GM10248 (cell line): ENCODE measurements around the gene ABCC4.

ENCODE experiments used
- CTCF ChIA-PET: fragments of 300-600 bp; sonication (Branson Sonifier 250); formaldehyde crosslinking; extraction: SDS; loops from one replicate; lab custom pipeline; 2021; ENCODE audit warnings: antibody characterized with exemption; lab: Yijun Ruan, JAX
- POLR2A ChIA-PET: fragments of 350-650 bp; sonication (Branson Sonifier 250); formaldehyde crosslinking; extraction: SDS; loops from one replicate; lab custom pipeline; 2020; ENCODE audit warnings: antibody characterized with exemption; lab: Yijun Ruan, JAX
- DNase-seq: peaks from one replicate; pipeline ENCODE4 v3.0.0; 2012; ENCODE audit errors: extremely low spot score
- TF ChIP-seq, protein P1 (sequence below): IDR thresholded peaks from 2 replicates; pipeline ENCODE4 v1.5.1; 2012; ENCODE audit warnings: mild to moderate bottlenecking, low read depth; ENCODE audit errors: extremely low read depth, missing control alignments, control extremely low read depth

Gene ABCC4

DNA sequence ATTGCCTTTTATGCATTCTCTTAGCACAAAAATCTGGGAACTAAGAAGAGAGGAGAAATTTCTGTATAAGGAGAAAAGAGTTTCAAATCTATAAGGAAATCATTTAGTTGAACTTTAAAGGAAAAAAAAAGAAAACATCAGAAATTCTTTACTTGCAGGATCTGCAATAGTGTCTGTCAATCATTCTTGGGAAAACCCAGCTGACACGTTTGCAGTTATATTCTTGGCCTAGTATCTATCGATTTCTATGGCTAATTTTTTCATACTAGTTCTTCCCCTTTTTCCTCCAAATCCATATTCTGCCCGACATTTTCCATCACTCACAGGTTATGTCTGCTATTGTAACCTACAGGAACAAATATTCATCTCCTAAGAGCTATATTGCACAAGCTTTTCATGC lies 160.7 kb downstream of the ABCC4 start:
- ChIA-PET POLR2A (no interaction called here), CTCF (interaction anchor here (1.5 to 2.2 kb wide), 2 partner anchors 10 to 49 kb away, joined by 4 to 6 read pairs; no protein-coding TSS in a partner anchor)
- no peak for DNase-seq

DNA sequence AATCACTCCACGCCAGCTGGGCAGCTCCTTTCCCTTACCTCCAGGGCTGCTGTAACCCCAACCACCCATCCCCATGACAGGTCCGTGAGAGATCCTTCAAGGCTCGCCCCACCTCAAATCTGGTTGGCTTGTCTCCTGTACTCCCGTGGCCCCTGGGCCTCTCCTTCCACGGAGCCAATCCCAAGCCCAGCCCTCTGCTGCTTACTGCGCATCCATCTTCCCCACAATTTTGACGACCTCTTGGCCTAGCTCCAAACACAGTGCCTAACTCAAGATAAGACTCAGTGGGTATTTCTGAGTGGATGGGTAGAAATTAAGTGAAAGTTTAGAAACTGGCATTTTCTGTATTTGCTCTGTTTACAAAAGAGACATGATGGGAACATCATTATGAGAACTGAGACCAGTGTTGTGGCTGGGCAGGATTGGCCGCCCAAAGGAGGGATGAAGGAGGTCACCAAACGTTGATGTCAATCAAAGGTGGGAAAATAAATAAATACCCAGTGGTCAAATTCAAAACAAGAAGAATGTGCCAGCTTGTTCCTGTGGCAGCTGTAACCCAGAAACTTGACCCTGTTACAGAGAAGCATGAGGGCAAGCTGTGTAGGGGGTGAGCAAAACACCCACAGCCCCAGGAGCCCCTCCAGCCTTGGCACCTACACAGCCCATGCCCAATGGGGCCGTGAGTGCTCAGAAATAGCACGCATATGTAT lies 162.2 kb downstream of the ABCC4 start:
- ChIA-PET POLR2A (no interaction called here), CTCF (interaction anchor here (1.6 to 2.2 kb wide), 2 partner anchors 17 to 50 kb away, joined by 5 to 6 read pairs; no protein-coding TSS in a partner anchor)
- DNase-seq, result no peak
- TF ChIP-seq, protein P1, sequence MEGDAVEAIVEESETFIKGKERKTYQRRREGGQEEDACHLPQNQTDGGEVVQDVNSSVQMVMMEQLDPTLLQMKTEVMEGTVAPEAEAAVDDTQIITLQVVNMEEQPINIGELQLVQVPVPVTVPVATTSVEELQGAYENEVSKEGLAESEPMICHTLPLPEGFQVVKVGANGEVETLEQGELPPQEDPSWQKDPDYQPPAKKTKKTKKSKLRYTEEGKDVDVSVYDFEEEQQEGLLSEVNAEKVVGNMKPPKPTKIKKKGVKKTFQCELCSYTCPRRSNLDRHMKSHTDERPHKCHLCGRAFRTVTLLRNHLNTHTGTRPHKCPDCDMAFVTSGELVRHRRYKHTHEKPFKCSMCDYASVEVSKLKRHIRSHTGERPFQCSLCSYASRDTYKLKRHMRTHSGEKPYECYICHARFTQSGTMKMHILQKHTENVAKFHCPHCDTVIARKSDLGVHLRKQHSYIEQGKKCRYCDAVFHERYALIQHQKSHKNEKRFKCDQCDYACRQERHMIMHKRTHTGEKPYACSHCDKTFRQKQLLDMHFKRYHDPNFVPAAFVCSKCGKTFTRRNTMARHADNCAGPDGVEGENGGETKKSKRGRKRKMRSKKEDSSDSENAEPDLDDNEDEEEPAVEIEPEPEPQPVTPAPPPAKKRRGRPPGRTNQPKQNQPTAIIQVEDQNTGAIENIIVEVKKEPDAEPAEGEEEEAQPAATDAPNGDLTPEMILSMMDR, result no peak

More for the DNA sequence above, 160.7 kb downstream of the ABCC4 start:
- TF ChIP-seq, protein P1, result no peak

DNA sequence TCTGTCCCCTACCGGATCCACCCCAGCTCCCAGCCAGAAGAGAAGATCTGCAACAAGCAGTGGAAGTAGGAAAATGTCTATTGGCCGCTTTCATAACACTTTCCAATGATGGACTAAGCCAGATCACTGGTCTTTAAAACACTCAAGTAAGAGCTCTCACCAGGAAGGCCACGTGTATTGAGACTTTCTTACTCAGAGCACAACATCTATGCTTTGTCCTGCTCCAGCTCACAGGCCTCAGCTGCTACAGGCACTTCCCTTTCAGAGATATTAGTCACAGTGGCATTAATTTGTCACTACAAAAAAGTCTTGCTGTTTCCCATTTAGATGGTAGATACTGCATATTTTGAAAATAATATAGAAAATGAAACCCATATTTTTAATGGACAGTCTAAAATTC lies 164.2 kb downstream of the ABCC4 start:
- TF ChIP-seq, protein P1, result no peak
- ChIA-PET POLR2A (no interaction called here), CTCF (interaction anchor here (1.3 to 1.4 kb wide), 3 partner anchors 9 to 20 kb away, joined by 3 to 7 read pairs (median 4); no protein-coding TSS in a partner anchor)
- peak; percentile 54 for DNase-seq

DNA sequence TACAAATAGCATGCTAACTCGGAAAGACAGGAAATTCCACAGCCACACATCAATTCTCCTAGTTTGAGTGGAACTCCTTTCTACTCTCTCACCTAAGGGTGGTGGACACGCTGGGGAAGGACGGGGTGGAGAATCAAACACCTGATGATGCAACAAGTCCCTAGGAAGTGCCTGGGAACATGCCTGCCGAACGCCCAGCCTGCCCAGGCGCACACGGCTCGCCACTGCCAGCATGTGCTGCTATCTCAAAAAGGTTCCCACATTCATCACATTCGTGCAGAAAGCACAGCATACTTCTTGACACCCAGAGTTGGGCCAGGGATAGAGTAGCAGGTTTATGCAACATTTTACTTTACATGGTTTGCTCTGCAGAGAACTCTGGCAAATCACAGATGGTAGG lies 164.6 kb downstream of the ABCC4 start:
- CTCF ChIA-PET, result interaction anchor here (1.3 to 1.4 kb wide), 3 partner anchors 8 to 20 kb away, joined by 3 to 7 read pairs (median 4); no protein-coding TSS in a partner anchor

DNA sequence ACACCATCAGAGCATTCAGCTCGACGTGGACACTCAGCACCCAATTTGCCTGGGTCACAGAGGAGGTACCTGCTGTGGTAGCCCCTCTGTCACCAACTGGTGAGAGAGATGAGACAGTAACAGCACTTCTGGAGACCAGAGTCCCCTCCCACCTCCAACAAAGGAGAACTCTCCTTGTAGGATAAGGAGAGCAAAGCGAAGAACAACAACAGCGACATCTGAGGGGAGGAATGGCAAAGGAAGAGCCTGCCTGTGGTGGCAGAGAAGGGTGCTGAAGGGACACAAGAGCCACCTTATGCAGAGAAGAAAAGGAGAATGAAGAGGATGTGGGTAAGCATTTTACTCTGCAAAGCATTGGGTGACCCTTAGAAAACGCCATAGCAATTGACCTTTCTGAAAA lies 167.8 kb downstream of the ABCC4 start:
- ChIA-PET POLR2A (no interaction called here), CTCF (interaction anchor here (0.8 kb wide), 1 partner anchor 12 kb away, joined by 3 read pairs; no protein-coding TSS in a partner anchor)
- TF ChIP-seq, protein P1, result no peak
- DNase-seq, result no peak

More for the DNA sequence above, 164.6 kb downstream of the ABCC4 start:
- TF ChIP-seq, protein P1, result no peak
- no peak for DNase-seq
- POLR2A ChIA-PET, result no interaction called here

DNA sequence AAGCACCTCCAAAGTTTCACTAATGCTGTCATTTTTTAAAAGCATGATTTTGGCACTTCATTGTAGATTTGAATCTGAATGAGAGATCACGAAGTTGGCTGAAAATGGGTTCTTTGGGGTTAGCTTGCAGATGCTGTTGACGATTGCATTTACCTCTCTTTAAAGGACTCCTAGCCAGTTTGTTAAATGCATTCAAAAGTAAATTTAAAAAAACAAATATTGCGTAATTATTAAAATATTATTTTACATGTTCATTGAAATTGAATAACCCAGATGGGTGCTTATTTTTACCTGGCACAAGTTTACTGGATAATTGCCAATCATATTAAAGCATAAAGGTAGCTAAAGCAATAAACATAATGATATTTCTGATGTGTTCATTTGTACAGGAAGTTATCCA lies 172.2 kb downstream of the ABCC4 start:
- ChIA-PET POLR2A (interaction anchor here (0.6 kb wide), 1 partner anchor 920 kb away, joined by 5 read pairs; no protein-coding TSS in a partner anchor), CTCF (interaction anchor here (1.5 kb wide), 1 partner anchor 8 kb away, joined by 7 read pairs; no protein-coding TSS in a partner anchor)
- DNase-seq, result no peak
- TF ChIP-seq, protein P1, result no peak
